Progenitor cell of endocrine pancreas (in vitro differentiated cells): ENCODE measurements around the gene HNRNPA2B1. TPM values are rescaled to one million over a fixed set of nuclear protein-coding genes. Genes with fewer than 3 reads are reported as not detected.

Experiments used
- DNase-seq: peaks from one replicate; pipeline ENCODE4 v3.0.0; 2021; ENCODE audit warnings: low spot score; ENCODE audit not compliant: unreplicated experiment
- H3K27ac Mint-ChIP-seq: 2 replicates; pipeline ENCODE4 v1.8.0; 2021; ENCODE audit warnings: mild to moderate bottlenecking, moderate library complexity, mixed read lengths
- H3K27me3 Mint-ChIP-seq: 2 replicates; pipeline ENCODE4 v1.8.0; 2021; ENCODE audit warnings: mixed read lengths
- H3K36me3 Mint-ChIP-seq: 2 replicates; pipeline ENCODE4 v1.8.0; 2022; ENCODE audit warnings: mixed read lengths; ENCODE audit not compliant: insufficient read depth
- H3K4me1 Mint-ChIP-seq: 2 replicates; pipeline ENCODE4 v1.8.0; 2021; ENCODE audit warnings: low read depth, mixed read lengths
- H3K4me3 Mint-ChIP-seq: 2 replicates; pipeline ENCODE4 v1.8.0; 2021; ENCODE audit warnings: low read depth, mild to moderate bottlenecking, moderate library complexity, mixed read lengths
- H3K9me3 Mint-ChIP-seq: 2 replicates; pipeline ENCODE4 v1.8.0; 2021; ENCODE audit warnings: low read depth, mixed read lengths
- CTCF ChIP-seq: fragments of 200-600 bp; sonication (generic); IDR thresholded peaks from one replicate; pipeline ENCODE4 v1.5.0; 2021; ENCODE audit warnings: antibody characterized with exemption, mild to moderate bottlenecking; ENCODE audit not compliant: unreplicated experiment
- total RNA-seq: library from RNA; stranded (reverse); gene quantifications from 2 replicates; pipeline ENCODE4 v1.2.1, GENCODE V29; 2021

HNRNPA2B1 gene
- total RNA-seq, 1 donor from 2014 or later, result 984 TPM

- no peak overlapping the region for H3K4me3 Mint-ChIP-seq
- peaks cover 15% of the 10 kb centered on the region for H3K4me1 Mint-ChIP-seq
- DNase-seq, result no peak
- H3K27me3 Mint-ChIP-seq, result no peaks in the 10 kb centered on the region
- H3K9me3 Mint-ChIP-seq, result no peaks in the 10 kb centered on the region
- H3K36me3 Mint-ChIP-seq, result peaks cover 8% of the 10 kb centered on the region
- TF ChIP-seq CTCF, result no peak
- H3K27ac Mint-ChIP-seq, result no peak overlapping the region
Measured at GRCh38 chr7:26162431-26162830, 38.1 kb downstream of the HNRNPA2B1 start.

GRCh38 chr7:26160896-26161295 is 39.6 kb downstream of the HNRNPA2B1 start:
- Mint-ChIP-seq H3K27me3 (no peaks in the 10 kb centered on the region), H3K4me3 (no peak overlapping the region), H3K27ac (no peak overlapping the region), H3K9me3 (no peaks in the 10 kb centered on the region), H3K36me3 (peaks cover 8% of the 10 kb centered on the region), H3K4me1 (peaks cover 12% of the 10 kb centered on the region)
- no peak for DNase-seq
- no peak for TF ChIP-seq CTCF

GRCh38 chr7:26159243-26159642 is 41.3 kb downstream of the HNRNPA2B1 start:
- Mint-ChIP-seq H3K36me3 (peaks cover 5% of the 10 kb centered on the region), H3K4me1 (peaks cover 16% of the 10 kb centered on the region), H3K9me3 (no peaks in the 10 kb centered on the region), H3K27ac (no peak overlapping the region), H3K27me3 (peaks cover 4% of the 10 kb centered on the region), H3K4me3 (no peak overlapping the region)
- no peak for TF ChIP-seq CTCF
- no peak for DNase-seq

GRCh38 chr7:26157520-26158105 is 42.9 kb downstream of the HNRNPA2B1 start:
- Mint-ChIP-seq H3K9me3 (no peaks in the 10 kb centered on the region), H3K36me3 (peaks cover 2% of the 10 kb centered on the region), H3K27ac (no peak overlapping the region), H3K4me3 (no peak overlapping the region), H3K27me3 (peaks cover 17% of the 10 kb centered on the region), H3K4me1 (peaks cover 29% of the 10 kb centered on the region)
- no peak for TF ChIP-seq CTCF
- no peak for DNase-seq

GRCh38 chr7:26156451-26157420 is 43.8 kb downstream of the HNRNPA2B1 start:
- Mint-ChIP-seq H3K27ac (peak overlapping the region; percentile 13), H3K9me3 (no peaks in the 10 kb centered on the region), H3K4me3 (no peak overlapping the region), H3K4me1 (peaks cover 30% of the 10 kb centered on the region), H3K27me3 (peaks cover 17% of the 10 kb centered on the region), H3K36me3 (peaks cover 2% of the 10 kb centered on the region)
- no peak for DNase-seq
- no peak for TF ChIP-seq CTCF
